RWPE2 (cell line): ENCODE data around the gene ANAPC2.

Experiments
- ATAC-seq: fragments of 200-7000 bp; cut with Tn5 transposase; 3 replicates; pipeline ENCODE4 v1.9.1; 2021; ENCODE audit warnings: low read depth
- DNase-seq: peaks from one replicate; pipeline ENCODE4 v3.0.0-alpha.2; 2020; ENCODE audit warnings: low spot score
- H3K27ac ChIP-seq: fragments of 450-650 bp; 2 replicates; pipeline ENCODE4 v1.5.1; 2017; ENCODE audit warnings: mild to moderate bottlenecking; ENCODE audit not compliant: poor library complexity, severe bottlenecking
- H3K27me3 ChIP-seq: fragments of 250-450 bp; sonication (Bioruptor Pico); 2 replicates; pipeline ENCODE4 v1.5.1; 2021; ENCODE audit warnings: mild to moderate bottlenecking, moderate library complexity; ENCODE audit not compliant: insufficient read depth, poor library complexity, severe bottlenecking
- H3K36me3 ChIP-seq: fragments of 250-450 bp; sonication (Bioruptor Pico); 2 replicates; pipeline ENCODE4 v1.5.1; 2020; ENCODE audit warnings: low read depth, mild to moderate bottlenecking, moderate library complexity
- H3K4me1 ChIP-seq: fragments of 250-450 bp; sonication (Bioruptor Pico); 2 replicates; pipeline ENCODE4 v1.5.1; 2021; ENCODE audit warnings: mild to moderate bottlenecking, moderate library complexity; ENCODE audit not compliant: insufficient read depth, poor library complexity, severe bottlenecking
- H3K4me3 ChIP-seq: fragments of 250-450 bp; sonication (Bioruptor Pico); 2 replicates; pipeline ENCODE4 v1.5.1; 2021; ENCODE audit warnings: mild to moderate bottlenecking, moderate library complexity; ENCODE audit not compliant: severe bottlenecking
- H3K9me3 ChIP-seq: fragments of 250-450 bp; sonication (Bioruptor Pico); 2 replicates; pipeline ENCODE4 v1.5.1; 2021; ENCODE audit warnings: mild to moderate bottlenecking, moderate library complexity; ENCODE audit not compliant: severe bottlenecking
- CTCF ChIP-seq: fragments of 450-650 bp; IDR thresholded peaks from one replicate; pipeline ENCODE4 v1.5.1; 2017; ENCODE audit warnings: mild to moderate bottlenecking, moderate library complexity; ENCODE audit not compliant: poor library complexity, severe bottlenecking

Gene ANAPC2

GRCh38 chr9:137175345-137175961 is 12.9 kb downstream of the ANAPC2 start:
- Histone ChIP-seq H3K27me3 (peaks cover 41% of the 10 kb centered on the region), H3K4me1 (no peaks in the 10 kb centered on the region), H3K9me3 (no peaks in the 10 kb centered on the region), H3K4me3 (no peak overlapping the region), H3K36me3 (peaks cover 4% of the 10 kb centered on the region; the same call in 1 of the 2 replicates), H3K27ac (no peak overlapping the region)
- no peak for TF ChIP-seq CTCF
- no peak for ATAC-seq
- DNase-seq: no peak

- H3K36me3 ChIP-seq: no peaks in the 10 kb centered on the region; the same call in 1 of the 2 replicates
- H3K9me3 ChIP-seq: no peaks in the 10 kb centered on the region
- H3K4me3 ChIP-seq: no peak overlapping the region
- H3K4me1 ChIP-seq: no peaks in the 10 kb centered on the region
- TF ChIP-seq CTCF: no peak
- DNase-seq: no peak
- H3K27me3 ChIP-seq: peaks cover 47% of the 10 kb centered on the region
- no peak overlapping the region for H3K27ac ChIP-seq
- peak; percentile 30 for ATAC-seq
Observed at GRCh38 chr9:137174722-137175293, 13.6 kb downstream of the ANAPC2 start.

- H3K4me1 ChIP-seq: no peaks in the 10 kb centered on the region
- no peaks in the 10 kb centered on the region for H3K9me3 ChIP-seq
- TF ChIP-seq CTCF: no peak
- peaks cover 53% of the 10 kb centered on the region for H3K27me3 ChIP-seq
- H3K4me3 ChIP-seq: no peak overlapping the region
- no peak for ATAC-seq
- no peak for DNase-seq
- no peaks in the 10 kb centered on the region for H3K36me3 ChIP-seq
- H3K27ac ChIP-seq: no peak overlapping the region
Observed at GRCh38 chr9:137173796-137174664, 14.3 kb downstream of the ANAPC2 start.

- Histone ChIP-seq H3K27me3 (peaks cover 62% of the 10 kb centered on the region), H3K4me1 (no peaks in the 10 kb centered on the region), H3K4me3 (no peak overlapping the region), H3K36me3 (no peaks in the 10 kb centered on the region), H3K9me3 (no peaks in the 10 kb centered on the region), H3K27ac (no peak overlapping the region)
- TF ChIP-seq CTCF: no peak
- DNase-seq: no peak
- ATAC-seq: 0 out of 3 replicates have a peak, but pooled peaks have one; percentile 3
Observed at GRCh38 chr9:137172901-137173795, 15.2 kb downstream of the ANAPC2 start.
